CD4-positive, alpha-beta T cell treated with Interleukin-4 for 1 hour (primary cell): ENCODE results near the gene LRRC4B.
"Not testable (repeated sequence)": the region's sequence is repeated elsewhere in the genome, so short reads cannot be mapped to it uniquely, and the experiment has no call there.

ENCODE experiments used
- DNase-seq, 2 donors: peaks; one replicate each; pipeline ENCODE4 v3.0.0-alpha.2; 2020 to 2022

LRRC4B gene

DNA sequence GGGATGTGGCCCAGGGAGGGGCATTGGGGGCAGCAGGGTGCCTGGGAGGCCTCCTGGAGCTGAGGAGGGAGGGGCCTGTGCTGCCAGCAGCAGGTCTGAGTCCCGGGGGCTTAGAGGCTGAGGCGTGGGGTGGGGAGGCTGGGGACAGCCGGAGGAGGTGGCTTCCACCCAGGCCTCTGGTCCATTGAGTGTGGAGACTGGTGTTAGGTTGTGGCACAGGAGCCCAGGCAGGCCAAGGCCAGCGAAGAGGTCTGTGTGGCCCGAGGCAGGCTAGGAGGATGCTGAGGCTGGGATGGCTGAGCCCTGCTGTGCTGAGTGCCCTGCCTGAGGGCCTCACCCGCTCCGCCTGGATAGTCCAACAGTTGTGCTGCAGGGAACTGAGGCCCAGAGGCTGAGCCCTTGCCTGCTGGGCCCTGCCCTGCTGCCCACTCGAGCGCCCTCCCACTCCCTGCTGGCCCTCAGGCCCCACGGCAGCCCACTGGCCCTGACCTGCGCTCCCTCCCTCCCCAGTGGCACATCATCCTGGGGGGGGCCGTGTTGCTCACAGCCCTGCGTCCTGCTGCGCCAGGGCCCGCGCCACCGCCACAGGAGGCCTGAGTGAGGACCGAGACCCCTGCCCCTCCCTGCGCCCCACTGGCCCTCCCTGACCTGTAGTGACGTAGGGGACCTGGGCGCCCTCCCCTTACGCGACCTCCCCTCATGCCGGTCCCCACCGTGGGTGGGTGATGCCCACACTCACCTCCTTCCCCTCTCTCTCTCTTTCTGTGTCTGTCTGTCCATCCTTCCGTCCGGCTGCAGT lies 86.7 kb downstream of the LRRC4B start:
- DNase-seq, result no peak

DNA sequence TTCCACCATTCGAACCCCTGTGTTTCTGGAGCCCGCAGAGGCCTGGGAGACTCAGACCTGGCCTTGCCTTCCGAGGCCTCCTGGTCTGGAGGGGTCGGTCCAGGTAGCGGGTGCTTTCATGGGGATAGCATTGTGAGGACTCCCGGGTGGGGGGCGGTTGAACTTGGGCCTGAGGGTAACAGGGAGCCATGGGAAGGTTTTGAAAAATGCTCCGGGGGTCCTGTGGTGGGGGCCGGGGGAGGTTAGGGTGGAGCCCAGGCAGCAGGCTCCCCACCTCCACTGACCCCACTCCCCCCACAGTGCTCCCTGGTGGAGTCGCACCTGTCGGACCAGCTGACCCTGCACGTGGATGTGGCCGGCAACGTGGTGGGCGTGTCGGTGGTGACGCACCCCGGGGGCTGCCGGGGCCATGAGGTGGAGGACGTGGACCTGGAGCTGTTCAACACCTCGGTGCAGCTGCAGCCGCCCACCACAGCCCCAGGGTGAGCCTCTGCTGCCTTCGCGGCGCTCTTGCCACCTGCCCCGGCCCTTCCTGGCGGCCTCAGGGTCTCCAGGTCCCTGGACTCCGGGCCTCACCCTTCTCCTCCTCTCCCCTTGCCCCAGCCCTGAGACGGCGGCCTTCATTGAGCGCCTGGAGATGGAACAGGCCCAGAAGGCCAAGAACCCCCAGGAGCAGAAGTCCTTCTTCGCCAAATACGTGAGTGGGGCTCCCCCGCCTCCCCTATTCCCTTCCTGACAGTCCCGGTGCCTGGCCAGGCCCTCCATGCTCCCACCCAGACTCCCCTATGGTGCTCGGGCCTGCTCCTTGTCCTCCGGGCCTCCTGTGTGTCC lies 87.7 kb downstream of the LRRC4B start:
- no peak for DNase-seq

GRCh38 chr19:50479761-50480251 lies 88.4 kb downstream of the LRRC4B start:
- no peak for DNase-seq

DNA sequence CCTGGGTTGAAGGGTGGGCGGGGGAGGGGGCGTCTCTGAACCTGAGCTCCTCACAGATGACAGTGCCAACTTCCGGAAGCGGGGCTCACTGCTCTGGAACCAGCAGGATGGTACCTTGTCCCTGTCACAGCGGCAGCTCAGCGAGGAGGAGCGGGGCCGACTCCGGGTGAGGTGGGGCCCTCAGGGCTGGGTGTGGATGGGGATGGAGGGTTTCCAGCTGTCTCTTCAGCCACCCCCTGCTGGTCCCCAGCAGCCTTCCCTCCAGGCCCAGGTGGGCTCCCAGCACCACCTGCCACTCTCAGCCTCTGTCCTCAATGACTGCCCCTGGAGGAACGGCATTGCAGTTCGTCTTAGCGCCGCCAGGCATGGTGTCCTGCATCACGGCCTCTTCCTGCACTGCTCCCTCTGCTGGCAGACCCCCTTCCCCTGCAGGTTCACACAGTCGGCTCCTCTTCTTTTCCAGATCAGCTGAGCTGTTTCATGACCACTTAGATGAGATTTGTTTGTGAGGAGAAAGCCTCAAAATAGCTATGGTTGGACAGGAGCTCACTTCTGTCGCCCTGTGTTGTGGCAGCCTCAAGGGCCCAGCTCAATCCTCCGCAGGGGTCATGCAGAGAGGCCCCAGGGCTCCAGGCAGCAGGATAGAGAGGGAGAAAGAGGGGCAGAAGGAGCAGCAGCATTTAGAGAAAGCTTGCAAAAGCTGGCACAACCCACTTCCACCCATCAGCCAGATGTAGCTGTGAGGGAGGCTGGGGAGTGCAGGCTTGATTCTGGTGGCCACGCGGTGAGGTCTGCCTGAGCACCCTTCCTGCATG lies 89.1 kb downstream of the LRRC4B start:
- DNase-seq, result peak in 1 of 2 donors; percentile 18

GRCh38 chr19:50477751-50478515 lies 90.3 kb downstream of the LRRC4B start:
- DNase-seq, result no peak

GRCh38 chr19:50476907-50477238 lies 91.4 kb downstream of the LRRC4B start:
- DNase-seq, result no peak

- DNase-seq, result peak; percentile 97
Measured at GRCh38 chr19:50476224-50476906, 91.9 kb downstream of the LRRC4B start, which contains the start of the genes EMC10 and GARIN5A. TSS of gene EMC10 (plus strand) at chr19:50476507. CDS start at chr19:50476545, 38 bp downstream. TSS of gene GARIN5A (minus strand) at chr19:50476848. CDS start at chr19:50476388, 460 bp downstream.

DNA sequence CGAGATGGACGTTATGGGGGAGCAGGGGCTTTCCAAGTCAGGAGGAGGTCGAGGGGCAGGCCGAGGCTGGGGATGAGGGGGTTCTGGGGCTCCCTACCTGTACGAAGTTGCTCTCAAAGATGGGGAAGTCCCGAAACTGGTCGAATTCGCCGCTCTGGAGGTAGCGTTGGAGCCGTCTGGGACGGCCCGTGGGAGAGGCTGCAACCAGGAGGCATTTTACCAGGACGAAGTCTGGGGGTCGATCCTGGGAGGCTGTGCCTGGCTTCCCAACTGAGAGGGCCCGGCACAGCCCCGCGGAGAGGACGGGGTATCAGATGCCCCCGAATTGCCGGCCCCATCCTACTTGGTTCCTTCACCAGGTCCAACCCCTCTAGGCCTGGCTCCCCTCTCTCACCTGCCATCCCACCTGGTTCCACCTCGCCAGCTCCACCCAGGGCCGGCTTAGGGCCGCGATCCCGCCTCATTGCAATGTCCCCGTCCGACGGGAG lies 92.5 kb downstream of the LRRC4B start:
- no peak for DNase-seq

DNA sequence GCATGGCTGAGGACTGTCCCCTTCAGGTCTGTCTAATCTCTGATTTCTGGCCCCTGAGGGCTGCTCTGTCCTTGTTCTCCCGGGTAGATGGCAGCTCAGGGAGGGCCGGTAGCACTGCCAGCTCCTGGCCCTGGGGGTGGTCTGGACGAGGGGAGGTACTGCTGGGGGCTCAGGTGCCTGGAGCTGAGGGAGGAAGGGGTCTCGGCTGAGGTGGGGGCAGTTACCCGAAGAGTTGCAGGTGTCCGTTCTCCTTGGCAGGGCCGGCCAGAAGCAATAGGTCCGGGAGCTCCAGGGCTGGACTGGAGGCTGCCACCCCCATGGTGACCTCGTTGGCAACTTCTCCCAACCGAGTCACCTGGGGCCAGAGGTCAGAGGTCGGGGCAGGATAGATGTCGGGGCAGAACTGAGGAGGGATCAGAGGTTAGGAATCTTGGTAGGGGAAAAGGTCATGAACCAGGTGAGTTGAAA lies 93.1 kb downstream of the LRRC4B start:
- DNase-seq, result no peak

GRCh38 chr19:50473336-50473735 lies 94.9 kb downstream of the LRRC4B start:
- not testable (repeated sequence) for DNase-seq

DNA sequence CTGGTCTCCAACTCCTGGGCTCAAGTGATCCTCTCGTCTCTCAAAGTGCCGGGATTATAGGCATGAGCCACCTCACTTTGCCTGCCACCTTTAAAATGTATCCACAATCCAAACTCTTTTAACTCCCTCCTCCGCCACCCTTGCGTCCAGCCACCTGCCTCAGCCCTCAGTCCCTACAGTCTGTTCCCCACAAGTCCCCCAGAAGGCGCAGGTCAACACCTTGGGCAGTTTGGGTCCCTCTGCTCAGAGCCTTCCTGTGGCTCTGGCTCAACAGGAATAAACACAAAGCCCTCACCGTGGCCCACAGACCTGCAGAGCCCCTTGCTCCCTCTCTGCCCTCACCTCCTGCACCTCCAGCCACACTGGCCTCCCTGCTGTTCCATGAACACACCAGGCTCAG lies 99.4 kb downstream of the LRRC4B start:
- DNase-seq, result no peak

GRCh38 chr19:50467566-50467965 lies 100.7 kb downstream of the LRRC4B start:
- DNase-seq, result no peak
